Kidney tubule cell (primary cell): Measurements from ENCODE around the gene DBX2.
"Not testable (repeated sequence)": the region's sequence is repeated elsewhere in the genome, so short reads cannot be mapped to it uniquely, and the experiment has no call there.

ENCODE experiments used
- DNase-seq: peaks from one replicate; pipeline ENCODE4 v3.0.0-alpha.2; 2018; ENCODE audit warnings: low spot score

Gene DBX2

DNA sequence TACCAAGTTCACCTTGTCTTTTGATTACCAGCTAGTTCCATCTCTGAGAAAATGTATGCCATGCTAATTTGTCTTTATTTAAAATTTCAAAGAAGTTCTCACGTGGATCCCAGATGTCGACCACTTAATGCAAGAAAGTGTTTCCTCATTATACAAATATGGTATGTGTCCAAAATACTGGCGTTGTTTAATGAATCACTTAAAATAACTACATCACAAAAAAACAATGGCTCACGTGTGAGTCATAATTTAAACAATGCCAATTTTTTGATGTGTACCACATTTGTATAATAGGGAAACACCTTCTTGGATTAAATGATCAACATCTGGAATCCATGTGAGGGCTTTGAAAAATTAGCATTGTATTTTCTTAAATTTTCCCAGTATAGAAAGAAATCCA is 40.8 kb downstream of the DBX2 start:
- DNase-seq = no peak

DNA sequence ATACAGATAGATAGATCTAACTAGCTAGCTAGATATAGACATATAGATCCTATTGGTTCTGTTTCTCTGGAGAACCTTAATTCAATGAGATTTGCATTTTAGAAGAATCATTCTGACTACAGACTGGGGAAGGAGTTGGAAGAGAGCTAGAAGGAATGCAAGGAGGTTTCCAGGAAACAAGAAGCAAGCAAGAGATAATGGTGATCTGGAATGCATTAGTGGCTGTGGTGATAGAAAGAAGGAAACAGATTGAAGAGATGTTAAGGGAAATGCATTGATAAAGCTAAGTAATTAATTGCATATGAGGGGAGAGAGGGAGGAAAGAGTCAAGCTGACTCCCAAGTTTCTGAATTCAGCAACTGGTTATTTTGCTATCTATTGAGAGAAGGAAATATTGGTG is 42.7 kb downstream of the DBX2 start:
- no peak for DNase-seq

DNA sequence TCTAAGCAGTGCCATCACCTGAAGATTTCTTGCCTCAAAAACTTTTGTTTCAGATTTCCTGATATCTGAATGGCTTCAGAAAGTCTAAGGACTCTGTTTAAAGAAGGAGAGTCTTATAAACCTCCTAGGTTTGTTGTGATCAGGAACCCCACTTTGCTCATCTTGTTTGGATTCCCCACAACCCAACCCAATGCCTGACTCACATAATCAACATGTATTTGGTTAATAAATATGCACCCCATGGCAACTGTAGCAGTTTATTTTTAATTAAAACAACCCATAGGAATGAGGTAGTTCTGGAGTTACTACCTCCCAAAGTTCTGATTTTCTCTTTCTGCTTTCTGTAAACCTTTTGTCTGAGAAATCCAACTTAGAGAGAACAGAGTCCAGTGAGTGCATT is 51.5 kb downstream of the DBX2 start:
- DNase-seq = no peak

DNA sequence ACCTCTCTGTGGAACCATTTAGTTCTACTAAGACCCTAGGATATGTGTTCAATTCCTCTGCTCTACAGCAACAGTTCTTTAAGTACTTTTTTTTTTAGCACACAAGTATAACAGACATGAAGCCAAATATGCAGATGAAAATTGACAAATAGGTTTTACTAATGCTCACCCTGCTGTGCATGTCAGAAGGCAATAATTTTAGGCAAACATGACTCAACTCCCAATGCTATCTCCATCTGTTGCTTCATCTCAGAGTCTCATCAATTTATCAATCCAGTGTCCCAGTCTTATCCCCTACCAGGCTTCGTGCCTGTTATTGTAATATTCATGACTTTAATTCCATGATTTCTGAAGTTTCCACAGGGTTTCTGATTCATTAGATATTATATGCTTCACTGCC is 57.7 kb downstream of the DBX2 start:
- DNase-seq = no peak

DNA sequence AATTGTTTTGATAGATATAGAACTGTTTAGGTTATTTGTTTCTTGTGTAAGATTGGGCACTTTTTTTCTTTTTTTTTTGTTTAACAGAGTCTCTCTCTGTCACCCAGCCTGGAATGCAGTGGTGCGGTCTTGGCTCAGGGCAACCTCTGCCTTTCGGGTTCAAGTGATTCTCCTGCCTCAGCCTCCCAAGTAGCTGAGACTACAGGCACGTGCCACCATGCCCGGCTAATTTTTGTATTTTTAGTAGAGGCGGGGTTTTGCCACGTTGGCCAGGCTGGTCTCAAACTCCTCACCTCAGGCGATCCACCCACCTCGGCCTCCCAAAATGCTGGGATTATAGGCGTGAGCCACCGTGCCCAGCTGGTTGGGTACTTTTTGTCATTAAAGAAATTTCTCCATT is 66.0 kb downstream of the DBX2 start:
- not testable (repeated sequence) for DNase-seq

DNA sequence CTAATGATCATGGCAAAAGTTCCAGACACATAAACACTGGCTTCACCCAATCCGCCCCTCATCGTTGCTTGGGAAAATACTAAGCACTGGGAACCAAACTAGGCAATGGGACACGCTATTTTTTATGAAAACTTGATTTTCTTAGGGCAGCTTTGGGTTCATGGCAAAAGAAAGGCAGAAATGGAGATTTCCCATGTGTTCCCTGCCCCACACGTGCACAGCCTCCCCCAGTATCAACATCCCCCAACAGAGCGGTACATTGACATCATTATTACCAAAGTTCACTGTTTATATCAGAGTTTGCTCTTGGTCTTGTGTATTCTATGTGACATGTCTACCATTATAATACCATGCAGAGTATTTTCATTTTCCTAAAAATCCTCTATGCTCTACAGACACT is 71.0 kb downstream of the DBX2 start:
- DNase-seq = no peak

DNA sequence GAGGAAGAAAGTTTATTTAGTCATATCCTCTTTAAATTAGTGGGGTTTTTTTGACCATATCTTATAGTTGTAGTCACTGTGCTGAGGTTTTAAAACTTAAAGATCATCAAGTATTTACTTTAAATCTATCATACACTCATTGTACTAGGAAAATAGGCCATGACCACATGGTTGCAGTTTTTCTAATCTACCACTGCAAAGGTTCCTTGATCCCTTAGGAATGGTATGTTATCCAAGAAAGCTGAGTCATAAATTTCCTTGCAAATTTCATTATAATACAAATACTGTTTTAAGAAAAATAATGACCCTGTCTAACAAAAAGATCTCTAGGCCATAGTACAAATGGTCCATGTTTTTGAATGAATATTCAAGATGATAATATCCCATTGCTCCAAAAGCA is 74.7 kb downstream of the DBX2 start:
- no peak for DNase-seq

DNA sequence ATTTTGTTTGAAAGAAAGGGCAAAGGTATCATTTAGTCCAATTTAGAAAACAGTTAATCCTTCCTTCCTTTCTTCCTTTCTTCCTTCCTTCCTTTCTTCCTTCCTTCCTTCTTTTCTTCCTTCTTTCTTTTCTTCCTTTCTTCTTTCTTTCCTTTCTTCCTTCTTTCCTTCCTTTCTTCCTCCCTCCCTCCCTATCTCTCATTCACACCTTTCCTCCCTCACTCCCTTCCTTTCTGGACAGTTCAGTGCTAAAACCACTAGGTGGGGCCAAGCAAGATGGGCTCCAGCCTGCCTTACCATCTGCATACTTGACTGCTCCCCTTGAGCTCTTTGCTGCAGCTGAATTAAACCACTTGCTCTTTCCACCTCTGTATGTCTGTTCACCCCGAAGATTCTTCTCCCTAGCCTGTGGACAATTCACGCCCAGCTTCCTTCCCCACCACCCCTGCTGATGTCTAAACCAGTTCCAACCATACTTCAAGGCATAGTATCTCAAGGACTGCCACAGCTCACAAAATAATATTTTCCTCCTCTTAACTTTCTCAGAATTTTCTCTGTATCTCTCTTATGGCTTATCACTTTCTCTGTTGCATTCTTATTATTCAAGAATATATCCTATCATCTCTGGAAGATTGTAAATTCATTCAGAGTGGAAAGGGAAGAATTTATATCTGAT is 78.0 kb downstream of the DBX2 start:
- peak; percentile 31 for DNase-seq

DNA sequence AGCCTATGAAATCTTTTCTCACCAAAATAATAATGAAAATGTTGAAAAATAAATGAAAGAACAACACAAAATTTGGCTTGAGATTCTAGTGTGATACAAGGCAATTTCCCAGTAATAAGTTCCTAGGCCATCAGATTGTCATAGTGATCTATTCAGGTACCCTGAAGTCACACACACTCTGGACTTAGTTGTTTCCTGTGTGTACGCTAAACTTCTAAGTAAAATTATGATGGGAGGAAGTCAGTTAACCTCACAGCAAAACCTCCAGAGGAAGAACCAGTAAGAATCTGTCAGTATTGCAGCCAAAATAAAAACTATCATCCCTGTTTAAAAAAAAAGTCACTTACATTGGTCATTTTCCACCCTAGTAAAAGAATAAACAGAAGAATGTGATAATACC is 81.9 kb downstream of the DBX2 start:
- no peak for DNase-seq
